ENCODE measurements around the gene PEAK1.
A peak's percentile ranks its signal among the peaks of the same experiment; 100 is the strongest.

The PEAK1 gene

DNA sequence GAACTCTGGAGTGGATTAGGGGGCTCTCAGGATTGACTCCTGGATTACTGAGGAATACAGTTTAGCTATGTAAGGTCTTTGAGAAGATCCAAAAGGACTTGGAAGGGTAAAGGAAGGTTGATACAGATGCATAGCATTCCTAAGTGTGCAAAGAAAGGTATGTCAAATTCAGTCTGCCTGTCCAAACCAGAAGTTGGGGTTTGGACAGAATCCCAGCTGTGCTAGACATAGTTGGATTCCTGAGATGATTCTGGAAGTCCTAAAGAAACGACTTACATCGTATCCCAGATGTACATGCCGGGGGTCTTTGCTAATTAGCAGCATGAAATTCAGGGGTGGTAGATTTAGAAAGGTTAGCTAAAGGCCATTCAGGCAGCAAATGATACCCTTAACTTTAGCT is 251.3 kb downstream of the PEAK1 start:
- no peak for DNase-seq

- DNase-seq, result no peak
Measured at GRCh38 chr15:77168141-77168540, 251.8 kb downstream of the PEAK1 start.

GRCh38 chr15:77167406-77167805 is 252.5 kb downstream of the PEAK1 start:
- DNase-seq, result no peak

DNA sequence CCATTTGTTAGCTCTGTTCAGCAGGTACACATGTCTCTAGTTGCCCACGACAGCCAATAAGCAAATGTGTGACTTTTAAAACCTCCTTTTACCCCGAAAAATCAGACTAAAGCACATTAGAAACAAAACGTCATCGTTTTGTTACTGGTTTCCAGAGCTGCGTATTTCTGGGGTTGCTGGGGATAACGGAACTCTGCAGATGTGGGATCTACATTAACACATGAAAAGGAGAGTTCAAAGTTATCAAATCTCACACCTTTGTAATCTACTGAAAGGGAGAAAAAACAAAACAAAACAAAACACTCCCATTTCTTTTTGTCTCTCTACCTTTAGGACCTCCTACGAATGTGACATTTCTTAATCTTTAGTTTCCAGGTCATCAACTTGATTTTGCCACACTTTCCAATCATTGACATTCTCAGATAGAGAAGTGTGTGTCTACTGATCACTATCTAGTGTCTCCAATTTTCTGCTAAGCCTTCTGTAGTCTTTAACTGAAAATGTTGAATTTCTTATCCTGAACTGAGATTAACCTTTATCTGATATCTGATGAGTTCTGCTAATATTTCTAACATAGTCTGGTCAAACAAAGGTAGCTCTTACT is 256.0 kb downstream of the PEAK1 start:
- peak in 1 of 2 donors; percentile 13 for DNase-seq

DNA sequence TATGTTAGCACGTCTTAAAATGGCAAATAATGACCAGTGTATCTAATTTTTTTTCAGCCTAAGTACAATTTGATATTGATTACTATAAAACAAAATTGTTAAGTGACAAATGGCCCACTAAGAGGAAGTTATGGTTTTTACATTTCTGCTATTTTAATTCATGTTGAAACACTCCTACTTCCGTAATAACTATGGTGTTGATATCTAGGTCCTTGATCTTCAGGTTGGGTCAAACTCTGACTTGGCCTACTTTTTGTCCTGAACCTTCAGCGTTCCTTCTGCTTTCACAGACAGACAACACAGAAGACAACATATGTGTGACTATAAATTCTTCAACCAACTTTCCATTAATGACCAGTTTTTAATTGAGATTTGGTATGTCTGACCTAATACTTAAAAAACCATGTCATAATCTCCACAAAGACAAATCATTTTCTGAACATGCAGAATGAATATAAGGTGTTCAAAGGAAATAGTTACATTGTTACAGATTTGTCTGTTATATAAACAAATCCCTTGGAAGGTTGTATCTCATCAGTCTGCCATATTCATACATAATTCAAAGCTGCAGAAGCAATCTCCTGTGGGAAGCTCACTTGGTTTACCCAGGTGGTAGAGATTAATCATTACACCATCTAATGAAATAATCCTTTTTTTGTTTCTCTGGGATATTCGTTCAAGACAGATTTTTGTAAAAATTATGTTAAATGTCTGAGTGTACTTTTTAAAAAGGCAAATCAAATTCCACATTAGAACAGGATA is 256.9 kb downstream of the PEAK1 start:
- no peak for DNase-seq

DNA sequence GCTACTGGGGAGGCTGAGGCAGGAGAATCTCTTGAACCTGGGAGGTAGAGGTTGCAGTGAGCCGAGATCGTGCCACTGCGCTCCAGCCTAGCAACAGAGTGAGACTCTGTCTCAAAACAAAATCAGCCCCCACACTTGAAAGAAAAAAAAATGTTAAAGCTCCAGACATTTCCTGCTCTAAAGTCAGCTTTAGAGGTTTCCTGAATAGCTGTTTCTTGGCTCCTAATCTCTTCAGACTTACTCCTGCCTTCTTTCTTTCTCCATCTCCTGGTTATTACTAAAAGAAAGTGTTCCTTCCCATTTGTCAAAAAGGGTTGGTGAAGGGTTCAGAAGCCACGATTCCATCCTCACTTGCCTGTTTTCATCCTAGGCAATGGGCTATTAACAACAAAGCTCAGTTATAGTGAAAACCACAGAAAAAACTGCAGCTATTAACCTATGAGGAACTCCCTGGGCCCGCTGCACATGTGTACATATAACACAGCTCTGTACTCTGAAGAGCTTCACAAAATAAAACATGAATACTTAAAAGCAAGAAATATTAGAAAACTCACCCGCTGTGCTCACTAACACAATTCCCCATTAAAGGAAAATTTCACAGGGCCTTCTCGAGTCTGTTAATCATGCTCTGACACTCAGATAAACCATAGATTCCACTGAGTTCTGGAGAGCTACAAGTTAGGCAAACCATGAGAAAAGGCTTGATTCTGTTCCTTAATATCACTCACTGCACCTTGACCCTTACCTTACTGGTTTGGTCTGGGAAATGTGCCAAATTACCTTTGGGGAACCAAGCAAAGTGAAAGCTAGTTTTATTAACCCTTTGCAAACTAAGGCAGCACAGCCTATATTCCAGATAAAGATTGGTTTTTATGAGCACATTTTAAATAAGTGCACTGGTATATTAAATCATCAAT is 259.1 kb downstream of the PEAK1 start:
- peak in 1 of 2 donors; percentile 14 for DNase-seq

DNA sequence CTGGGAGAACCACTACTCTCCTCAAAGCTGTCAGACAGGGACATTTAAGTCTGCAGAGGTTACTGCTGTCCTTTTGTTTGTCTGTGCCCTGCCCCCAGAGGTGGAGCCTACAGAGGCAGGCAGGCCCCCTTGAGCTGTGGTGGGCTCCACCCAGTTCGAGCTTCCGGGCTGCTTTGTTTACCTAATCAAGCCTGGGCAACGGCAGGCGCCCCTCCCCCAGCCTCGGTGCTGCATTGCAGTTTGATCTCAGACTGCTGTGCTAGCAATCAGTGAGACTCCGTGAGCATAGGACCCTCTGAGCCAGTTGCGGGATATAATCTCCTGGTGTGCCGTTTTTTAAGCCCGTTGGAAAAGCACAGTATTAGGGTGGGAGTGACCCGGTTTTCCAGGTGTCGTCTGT is 263.9 kb downstream of the PEAK1 start:
- DNase-seq, result peak; percentile 30 to 43

- no peak for DNase-seq
Measured at GRCh38 chr15:77148191-77148590, 271.7 kb downstream of the PEAK1 start.

DNA sequence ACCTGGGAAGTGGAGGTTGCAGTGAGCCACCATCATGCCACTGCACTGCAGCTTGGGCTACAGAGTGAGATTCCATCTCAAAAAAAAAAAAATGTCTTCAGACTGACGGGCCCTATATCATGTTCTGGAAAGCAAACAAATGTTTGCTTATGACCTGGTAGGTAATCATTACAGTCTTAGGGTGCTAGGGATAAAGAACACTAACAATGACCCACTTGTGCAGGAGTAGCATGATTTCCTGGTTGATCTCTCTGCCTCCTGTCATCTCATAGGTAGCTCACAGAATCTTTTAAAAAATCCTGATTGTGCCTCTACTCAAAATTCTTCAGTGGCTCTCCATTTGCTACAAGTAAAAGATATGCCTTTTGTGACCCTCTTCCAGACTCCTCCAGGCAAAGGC is 274.5 kb downstream of the PEAK1 start:
- DNase-seq, result no peak

GRCh38 chr15:77144492-77145070 is 275.3 kb downstream of the PEAK1 start:
- DNase-seq, result no peak

- no peak for DNase-seq
Measured at GRCh38 chr15:77144026-77144425, 275.9 kb downstream of the PEAK1 start.

DNA sequence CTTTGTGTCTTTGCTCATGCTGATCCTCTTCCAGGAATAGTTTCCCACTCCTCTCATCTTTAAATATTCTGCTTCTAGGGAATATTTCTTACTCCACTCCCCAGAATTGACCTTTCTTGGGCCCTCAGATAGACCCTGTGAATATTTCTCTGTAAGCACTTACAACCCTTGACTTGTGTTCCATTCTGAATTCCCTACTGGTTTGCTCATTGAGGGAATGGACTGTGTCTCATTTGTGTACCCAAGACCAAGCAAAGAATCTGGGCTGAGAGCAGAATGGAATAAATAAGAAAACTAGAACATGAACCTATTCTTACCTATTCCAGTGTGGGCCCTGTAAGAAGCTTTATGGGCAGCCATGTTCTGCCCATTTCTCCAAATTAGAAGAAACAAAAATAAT is 276.3 kb downstream of the PEAK1 start:
- DNase-seq, result no peak

GRCh38 chr15:77143191-77143590 is 276.7 kb downstream of the PEAK1 start:
- DNase-seq, result no peak

GRCh38 chr15:77140220-77140619 is 279.7 kb downstream of the PEAK1 start:
- no peak for DNase-seq

DNA sequence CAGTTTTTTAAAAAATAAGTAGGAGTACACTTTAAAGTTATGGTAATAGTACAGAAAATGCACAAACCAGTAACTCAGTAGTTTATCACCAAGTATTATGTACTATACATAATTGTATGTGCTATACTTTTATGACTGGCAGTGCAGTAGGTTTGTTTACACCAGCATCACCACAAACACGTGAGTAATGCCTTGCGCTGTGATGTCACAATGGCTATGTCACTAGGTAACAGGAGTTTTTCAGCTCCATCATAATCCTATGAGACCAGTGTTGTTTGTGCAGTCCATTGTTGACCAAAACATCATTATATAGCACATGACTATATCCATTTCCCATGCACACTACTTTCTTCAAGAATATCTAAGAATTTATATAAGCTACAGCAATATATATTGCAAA is 280.6 kb downstream of the PEAK1 start:
- DNase-seq, result no peak

GRCh38 chr15:77138167-77138522 is 281.8 kb downstream of the PEAK1 start:
- no peak for DNase-seq

- DNase-seq, result no peak
Measured at GRCh38 chr15:77135181-77135580, 284.7 kb downstream of the PEAK1 start.

DNA sequence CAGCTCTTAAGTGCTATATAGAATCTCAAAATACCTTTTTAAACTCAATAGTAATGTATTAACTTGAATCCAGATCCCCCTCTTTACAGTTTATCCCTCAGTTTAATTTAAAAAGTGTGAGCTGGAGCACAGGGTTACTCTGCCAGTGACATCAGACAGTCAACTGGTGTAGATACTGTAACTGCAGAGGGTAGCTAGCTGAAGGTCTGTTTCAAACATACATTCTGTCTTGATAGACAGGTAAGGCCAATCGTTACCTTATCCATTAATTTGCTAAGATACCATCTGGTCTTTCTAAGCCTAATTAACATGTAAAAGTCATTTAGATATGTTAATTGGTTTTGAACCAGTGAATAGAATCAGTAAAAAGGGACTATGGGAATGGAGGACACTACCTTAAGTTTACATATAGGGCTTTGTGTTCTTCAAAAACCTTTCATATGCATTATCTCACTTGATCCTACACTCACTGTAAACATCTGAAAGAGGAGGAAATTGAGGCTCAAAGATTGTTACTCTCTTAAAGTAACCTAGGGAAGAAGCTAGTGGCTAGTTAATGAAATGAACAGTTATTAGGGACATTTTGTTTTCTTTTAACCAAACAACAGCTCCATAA is 289.5 kb downstream of the PEAK1 start:
- DNase-seq, result no peak

DNA sequence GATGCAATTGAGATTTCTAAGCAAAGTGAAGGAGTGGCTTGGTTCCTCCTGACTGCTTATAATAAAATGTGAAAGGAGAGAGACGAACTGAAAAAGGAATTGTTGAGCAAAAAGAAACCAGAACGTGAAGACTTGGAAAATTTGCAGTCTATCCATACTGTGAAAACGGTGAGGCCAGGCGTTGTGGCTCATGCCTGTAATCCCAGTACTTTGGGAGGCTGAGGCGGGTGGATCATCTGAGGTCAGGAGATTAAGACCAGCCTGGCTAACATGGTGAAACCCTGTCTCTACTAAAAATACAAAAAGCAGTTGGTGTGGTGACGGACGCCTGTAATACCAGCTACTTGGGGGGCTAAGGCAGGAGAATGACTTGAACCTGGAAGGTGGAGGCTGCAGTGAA is 292.3 kb downstream of the PEAK1 start:
- DNase-seq, result no peak

- no peak for DNase-seq
Measured at GRCh38 chr15:77126529-77127326, 293.2 kb downstream of the PEAK1 start.

- no peak for DNase-seq
Measured at GRCh38 chr15:77123854-77124253, 296.1 kb downstream of the PEAK1 start.

- DNase-seq, result no peak
Measured at GRCh38 chr15:77122576-77122975, 297.3 kb downstream of the PEAK1 start.

All from CD4-positive, alpha-beta T cell treated with Interleukin-1 beta for 1 hour (primary cell).